Measurements from ENCODE around the gene WDR91. TPM values are rescaled to one million over a fixed set of nuclear protein-coding genes. Genes with fewer than 3 reads are reported as not detected.

Gene WDR91
- total RNA-seq, 3 donors from 2014 or later, result 6.4 to 15.4 (median 10.1) TPM

DNA sequence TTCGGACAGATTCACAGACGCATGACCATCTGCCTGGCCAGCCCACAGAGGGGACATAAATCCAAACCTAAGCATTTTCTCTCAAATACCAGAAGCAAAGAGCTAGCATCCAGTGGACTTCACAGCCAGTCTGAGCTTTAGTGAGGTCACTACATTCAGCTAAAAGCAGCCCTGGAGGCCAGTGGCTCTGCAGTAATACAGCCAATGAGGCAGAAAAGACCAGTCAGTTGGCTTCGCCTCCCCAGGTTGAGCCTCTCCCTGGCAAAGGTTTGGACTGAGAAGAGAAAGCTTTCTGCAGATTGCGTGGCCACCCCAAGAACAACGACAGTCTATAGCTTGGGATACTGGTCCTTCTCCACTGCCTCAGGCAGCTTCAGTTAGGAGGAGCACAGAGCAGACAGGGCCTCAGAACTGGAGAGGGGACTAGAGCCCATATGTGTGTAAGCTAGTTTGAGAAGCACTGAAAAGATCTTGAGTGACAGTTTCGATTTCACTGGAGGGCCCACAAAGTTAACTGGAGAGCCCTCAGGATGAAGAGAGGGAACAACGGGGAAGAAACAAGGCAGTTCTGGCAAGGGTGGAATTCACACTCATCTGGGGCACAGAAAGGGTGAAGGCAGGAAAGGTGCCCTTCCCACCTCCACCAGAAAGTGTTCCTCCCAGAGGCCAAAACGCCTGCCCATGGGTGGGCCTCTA lies 3.8 kb downstream of the WDR91 start:
- Histone ChIP-seq H3K36me3 (ENCODE audit: low read depth) (no peaks in the 10 kb centered on the region), H3K4me1 (ENCODE audit: low read depth) (no peaks in the 10 kb centered on the region), H3K9me3 (no peaks in the 10 kb centered on the region), H3K4me3 (no peak overlapping the region)
- intact Hi-C loops (cut with DNase I, micrococcal nuclease), result no loop called here
- DNase-seq (no peak), ATAC-seq (no peak)
- TF ChIP-seq, protein P1, sequence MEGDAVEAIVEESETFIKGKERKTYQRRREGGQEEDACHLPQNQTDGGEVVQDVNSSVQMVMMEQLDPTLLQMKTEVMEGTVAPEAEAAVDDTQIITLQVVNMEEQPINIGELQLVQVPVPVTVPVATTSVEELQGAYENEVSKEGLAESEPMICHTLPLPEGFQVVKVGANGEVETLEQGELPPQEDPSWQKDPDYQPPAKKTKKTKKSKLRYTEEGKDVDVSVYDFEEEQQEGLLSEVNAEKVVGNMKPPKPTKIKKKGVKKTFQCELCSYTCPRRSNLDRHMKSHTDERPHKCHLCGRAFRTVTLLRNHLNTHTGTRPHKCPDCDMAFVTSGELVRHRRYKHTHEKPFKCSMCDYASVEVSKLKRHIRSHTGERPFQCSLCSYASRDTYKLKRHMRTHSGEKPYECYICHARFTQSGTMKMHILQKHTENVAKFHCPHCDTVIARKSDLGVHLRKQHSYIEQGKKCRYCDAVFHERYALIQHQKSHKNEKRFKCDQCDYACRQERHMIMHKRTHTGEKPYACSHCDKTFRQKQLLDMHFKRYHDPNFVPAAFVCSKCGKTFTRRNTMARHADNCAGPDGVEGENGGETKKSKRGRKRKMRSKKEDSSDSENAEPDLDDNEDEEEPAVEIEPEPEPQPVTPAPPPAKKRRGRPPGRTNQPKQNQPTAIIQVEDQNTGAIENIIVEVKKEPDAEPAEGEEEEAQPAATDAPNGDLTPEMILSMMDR (IDR thresholded peaks at IDR 0.05), result no peak

DNA sequence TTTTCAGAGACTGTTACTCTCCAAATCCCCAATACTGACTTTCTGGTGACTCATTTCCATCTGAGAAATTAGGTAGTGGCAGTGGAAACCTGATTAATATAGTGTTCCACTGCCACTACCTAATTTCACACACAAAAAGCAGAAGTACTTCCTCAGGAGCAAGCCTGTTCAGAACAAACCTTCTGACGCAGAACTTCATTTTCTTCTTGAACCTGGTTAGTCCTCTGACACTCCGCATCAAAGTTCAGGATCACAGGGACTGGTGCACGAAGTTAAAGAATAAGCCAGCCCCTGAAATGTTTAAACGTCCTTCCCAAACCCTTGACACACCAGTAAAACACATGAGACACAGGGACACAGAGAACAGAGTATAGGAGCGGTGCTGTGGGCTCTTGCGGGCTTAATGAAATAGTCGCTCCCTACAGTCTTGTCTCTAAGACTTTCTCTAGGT lies 4.4 kb downstream of the WDR91 start:
- no peak overlapping the region for H3K4me3 ChIP-seq
- H3K36me3 ChIP-seq (ENCODE audit: low read depth), result no peaks in the 10 kb centered on the region
- intact Hi-C loops (cut with DNase I, micrococcal nuclease), result no loop called here
- TF ChIP-seq, protein P1 (IDR thresholded peaks at IDR 0.05), result no peak
- no peaks in the 10 kb centered on the region for H3K4me1 ChIP-seq (ENCODE audit: low read depth)
- ATAC-seq, result no peak
- DNase-seq, result no peak
- H3K9me3 ChIP-seq, result no peaks in the 10 kb centered on the region

DNA sequence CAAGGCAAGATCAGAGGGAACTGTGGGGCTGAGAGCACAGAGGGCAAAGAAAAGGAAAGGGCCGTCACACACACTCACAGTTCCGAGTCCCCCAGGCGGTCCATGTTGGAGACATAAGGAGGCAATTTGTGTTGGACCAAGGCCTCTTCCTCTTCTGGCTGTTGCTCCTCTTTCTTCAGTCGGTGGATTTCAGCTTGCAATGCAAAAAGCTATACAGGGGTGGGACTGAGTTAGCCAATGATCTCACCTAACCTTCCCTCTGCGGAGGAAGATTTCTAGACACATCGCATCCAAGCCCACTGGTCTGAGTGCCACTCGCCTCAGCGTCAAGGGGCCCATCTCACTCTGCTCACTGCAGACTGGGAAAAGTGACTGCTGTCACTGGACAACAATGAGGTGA lies 5.5 kb downstream of the WDR91 start:
- DNase-seq, result no peak
- Histone ChIP-seq H3K9me3 (no peaks in the 10 kb centered on the region), H3K4me1 (ENCODE audit: low read depth) (no peaks in the 10 kb centered on the region), H3K36me3 (ENCODE audit: low read depth) (no peaks in the 10 kb centered on the region), H3K4me3 (no peak overlapping the region)
- TF ChIP-seq, protein P1 (IDR thresholded peaks at IDR 0.05), result no peak
- ATAC-seq, result no peak
- intact Hi-C loops (cut with DNase I, micrococcal nuclease), result no loop called here

DNA sequence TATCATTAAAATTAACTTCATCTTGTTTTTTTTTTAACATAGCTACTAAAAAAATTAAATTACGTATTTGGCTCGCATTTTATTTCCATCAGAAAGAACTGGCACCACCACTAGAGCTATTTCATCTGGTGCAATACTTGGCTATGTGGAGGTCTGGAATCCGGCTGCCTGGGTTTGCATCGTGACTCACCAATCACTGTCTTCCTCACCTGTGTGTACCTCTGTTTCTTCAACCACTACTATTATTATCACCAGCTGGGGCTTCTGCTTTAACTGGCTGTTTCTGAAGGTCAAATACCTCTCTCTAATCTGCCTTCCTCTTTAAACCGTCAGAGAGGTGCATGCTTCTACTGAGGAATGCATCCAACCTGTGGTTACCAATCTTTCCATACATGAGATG lies 6.5 kb downstream of the WDR91 start:
- DNase-seq (no peak), ATAC-seq (no peak)
- H3K36me3 ChIP-seq (ENCODE audit: low read depth), result no peaks in the 10 kb centered on the region
- H3K9me3 ChIP-seq, result no peaks in the 10 kb centered on the region
- TF ChIP-seq, protein P1 (IDR thresholded peaks at IDR 0.05), result no peak
- H3K4me1 ChIP-seq (ENCODE audit: low read depth), result no peaks in the 10 kb centered on the region
- H3K4me3 ChIP-seq, result no peak overlapping the region
- intact Hi-C loops (cut with DNase I, micrococcal nuclease), result no loop called here

DNA sequence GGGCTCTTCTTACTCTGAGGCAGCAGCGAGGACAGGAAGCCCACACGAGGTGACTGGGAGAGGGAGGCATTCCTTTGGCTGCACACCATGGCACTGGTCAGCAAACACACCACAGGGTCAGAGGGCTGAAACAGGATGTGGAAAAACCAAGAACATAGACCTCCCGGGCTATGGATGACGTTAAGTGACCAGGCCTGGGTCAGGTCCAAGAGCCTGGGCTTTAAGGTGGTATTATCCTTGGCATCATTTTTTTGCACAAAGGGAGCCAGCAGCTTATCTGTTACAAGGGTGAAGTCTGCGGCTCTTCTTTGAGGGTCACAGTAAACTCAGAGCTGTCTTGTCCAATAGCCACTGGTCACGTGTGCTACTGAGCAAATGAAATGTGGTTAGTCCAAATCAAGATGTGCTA lies 7.0 kb downstream of the WDR91 start:
- DNase-seq, result no peak
- TF ChIP-seq, protein P1 (IDR thresholded peaks at IDR 0.05), result no peak
- ATAC-seq, result no peak
- no peak overlapping the region for H3K4me3 ChIP-seq
- no peaks in the 10 kb centered on the region for H3K9me3 ChIP-seq
- H3K4me1 ChIP-seq (ENCODE audit: low read depth), result no peaks in the 10 kb centered on the region
- H3K36me3 ChIP-seq (ENCODE audit: low read depth), result no peaks in the 10 kb centered on the region
- intact Hi-C loops (cut with DNase I, micrococcal nuclease), result no loop called here
